GM19099 (cell line): ENCODE measurements around the gene ZNF219.
A peak's percentile ranks its signal among the peaks of the same experiment; 100 is the strongest.

Experiments
- POLR2A ChIP-seq: IDR thresholded peaks from 3 replicates; pipeline ENCODE4 v1.6.1; 2011; ENCODE audit warnings: low read depth; ENCODE audit not compliant: insufficient read length; ENCODE audit errors: extremely low read depth

The ZNF219 gene

GRCh38 chr14:21106176-21106497, 7.7 kb upstream of the ZNF219 start:
- no peak for TF ChIP-seq POLR2A

DNA sequence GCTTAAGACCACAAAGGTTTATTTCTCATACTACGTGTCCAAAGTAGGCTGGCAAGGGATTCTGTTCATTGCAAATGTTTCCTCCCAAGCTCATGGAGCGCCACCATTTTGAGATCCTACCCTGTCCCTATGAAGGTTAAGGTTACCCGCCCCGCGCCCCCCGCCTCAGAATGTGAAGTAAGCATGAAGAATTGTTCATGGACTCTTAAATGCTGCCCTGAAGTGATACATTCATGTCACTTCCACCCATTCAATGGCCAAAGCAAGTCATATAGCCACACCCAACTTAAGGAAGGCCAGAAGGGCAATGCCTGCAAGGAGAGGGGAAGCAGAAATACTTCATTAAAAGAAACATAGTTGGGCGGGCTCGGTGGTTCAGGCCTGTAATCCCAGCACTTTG, 6.6 kb upstream of the ZNF219 start:
- TF ChIP-seq POLR2A, result no peak

DNA sequence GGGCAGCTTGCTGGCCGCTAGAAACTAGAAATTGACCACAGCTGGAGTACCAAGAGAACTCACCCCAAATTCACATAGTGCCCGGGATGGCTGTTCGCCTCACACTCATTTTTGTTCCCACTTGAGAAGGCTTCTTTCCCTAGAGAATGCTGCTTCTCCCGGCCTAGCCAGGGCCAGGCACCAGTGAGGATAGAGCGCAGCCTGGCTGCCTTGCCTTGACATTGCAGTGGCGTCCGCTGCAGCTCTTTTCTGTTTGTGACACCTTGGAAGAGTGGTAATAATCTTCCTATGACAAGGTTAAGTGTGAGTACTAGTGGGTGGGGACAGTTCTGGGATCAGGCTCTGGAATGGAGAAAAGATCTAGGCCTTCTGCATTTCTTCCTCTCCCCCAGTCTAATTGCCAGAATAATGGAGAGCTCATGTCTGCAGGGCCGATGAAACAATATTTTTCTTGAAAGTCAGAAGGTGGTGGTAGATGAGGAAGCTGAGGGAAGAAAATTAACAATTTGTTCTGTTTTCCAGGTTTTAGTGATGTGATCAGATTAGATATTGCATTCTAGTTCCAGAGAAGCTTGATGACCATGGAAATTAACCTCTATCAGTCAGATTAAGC, 6.1 kb upstream of the ZNF219 start:
- no peak for TF ChIP-seq POLR2A

DNA sequence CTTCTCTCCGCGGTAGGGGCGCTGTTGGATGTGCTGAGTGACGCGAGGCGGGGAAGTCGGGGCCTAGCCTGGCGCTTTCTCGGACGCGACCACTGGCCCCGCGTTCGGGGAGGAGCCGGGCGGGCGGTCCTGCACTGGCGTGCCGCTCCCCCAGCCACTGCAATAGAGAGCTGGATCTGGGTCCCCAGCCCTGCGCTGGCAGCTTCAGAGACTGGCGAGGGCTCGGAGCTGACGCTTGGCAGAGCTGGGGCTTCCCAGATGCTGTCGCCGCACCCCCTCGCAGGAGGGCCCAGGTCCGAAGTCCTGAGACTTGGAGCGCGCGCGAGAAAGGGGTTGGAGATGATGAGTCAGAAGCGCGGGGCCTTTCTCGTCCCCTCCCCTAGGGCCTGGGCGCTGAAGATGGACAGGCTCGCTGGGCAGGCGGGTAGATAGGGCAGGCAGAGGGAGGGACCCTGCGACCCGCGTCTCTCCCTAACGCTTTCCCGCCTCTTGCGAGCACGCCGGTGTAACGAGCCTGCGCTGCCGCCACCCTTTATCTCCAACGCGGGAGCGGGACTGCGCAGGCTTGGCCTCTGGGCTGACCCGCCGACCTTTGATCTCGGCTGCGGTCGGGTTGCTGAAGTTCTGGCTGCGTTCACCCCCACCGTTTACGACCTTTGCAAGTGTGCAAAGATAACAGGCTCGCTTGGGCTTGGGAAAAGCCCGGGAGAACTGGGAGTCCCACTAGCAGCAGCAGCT, 5.4 kb upstream of the ZNF219 start:
- peak; percentile 93 for TF ChIP-seq POLR2A

DNA sequence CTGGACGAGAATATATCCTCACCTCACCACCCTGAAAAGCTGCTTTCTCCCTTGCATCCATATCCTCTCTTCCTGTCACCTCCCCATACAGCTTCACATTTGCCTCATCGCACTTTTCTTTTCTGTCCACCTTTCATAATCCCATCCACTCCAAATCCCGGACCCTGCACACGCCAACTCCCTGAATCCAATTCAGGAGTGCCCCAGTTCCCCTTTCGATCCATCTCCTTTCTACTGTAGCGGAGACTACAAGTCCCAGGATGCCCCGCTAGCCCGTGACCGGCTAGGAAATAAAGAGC, 4.9 kb upstream of the ZNF219 start:
- TF ChIP-seq POLR2A, result no peak

- TF ChIP-seq POLR2A, result no peak
These were observed 4.3 kb upstream of the ZNF219 start for GRCh38 chr14:21102521-21103410.

DNA sequence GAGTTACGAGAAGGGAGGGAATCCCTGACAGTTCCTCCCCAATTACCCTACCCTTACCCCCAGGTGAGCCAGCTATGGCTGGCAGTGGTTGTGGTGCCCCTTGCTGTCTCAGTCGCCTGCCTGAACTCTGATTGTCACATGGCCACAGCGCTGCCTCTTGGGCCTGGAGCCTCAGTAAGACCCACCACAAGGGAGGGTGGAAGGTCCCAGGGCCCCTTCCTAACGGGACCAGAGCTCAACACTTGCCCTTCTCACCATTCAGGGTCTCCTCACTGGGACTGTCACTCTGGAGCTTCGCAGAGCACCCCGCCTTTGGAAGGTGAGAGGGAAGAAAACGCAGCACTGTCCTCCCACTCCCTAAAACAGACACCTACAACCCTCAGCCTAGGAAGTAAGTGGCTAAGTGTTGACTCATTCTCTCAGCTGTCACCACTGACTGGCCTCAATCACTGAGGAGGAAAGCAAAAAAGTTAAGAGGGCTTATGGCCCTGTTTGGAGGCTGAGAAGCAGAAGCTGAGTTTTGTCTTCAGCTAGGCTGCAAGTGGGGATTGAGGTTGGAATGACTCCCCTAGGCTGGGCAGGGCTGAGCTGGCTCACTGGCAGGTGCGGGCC, 3.5 kb upstream of the ZNF219 start:
- TF ChIP-seq POLR2A, result no peak

DNA sequence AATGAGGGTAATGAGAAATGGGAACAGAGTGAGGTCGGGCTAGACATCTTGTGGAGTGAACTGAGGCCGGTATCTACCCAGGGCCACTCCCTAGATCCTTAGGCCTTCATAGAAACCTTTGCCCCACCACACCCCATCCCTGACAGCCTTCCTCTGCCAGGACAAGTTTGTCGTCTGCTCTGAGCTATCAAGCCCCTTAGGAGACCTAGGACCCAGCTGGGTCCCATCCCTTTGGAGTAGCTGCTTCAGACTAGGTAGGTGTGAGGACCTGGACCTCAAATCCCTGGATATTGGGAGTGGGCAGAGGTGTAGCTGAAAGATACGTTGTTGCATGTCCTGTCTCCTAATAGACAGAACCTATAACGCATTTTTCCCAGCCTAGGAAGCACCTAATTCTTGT, 2.5 kb upstream of the ZNF219 start, which contains the start of gene TMEM253:
TMEM253 (plus strand) TSS at position 136 of the 400 bp plus-strand sequence. CDS start 278 bp downstream, outside the sequence.
- TF ChIP-seq POLR2A, result no peak

DNA sequence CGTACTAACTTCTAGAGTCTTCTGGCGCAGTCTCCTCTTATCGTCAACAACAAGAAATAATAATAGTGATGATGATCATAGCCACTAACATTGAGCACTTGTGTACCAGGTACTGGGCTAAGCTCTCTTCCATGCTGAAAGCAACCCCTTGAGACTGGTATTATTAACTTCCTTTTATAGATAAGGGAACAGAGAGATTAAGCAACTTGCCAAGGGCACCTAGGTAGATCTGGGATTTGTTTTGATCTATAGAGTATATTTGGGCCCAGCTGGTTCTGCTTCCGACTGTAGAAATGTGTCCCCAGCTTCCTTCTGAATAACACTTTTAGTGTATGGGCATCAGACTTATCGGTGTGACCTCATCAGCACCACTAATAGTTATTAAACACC, 1.1 kb upstream of the ZNF219 start:
- no peak for TF ChIP-seq POLR2A

DNA sequence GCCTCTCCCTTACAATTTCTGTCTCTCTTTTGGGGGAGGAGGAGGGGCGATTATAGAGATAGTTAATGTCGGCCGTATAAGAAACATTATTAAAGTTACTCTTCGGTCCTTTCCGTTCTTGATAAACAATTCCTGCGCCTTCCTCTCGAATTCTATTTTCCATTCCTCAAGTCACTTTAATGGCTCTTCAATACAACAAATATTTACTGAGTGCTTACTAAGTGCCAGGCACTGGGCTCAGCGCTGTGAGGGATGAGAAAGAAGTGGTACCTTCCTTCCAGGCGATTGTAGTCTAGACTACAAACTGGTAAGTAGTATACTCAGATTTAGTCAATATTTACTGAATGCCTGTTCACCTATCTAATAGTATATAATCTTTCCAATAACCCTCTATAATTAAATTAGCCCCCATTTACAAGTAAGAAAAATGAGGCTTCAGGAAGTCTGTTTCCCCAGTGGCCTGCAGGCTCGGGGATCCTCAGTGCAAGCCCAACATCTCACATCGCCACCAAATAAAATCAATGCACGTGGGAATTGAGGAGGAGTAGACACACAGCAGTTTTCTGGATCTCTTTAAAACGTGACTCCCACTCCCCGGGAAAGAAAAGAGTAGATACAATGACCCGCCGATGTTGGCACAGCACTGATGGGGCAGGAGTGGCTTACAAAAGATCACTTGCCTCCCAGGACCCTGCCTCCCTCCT, 589 bp upstream of the ZNF219 start:
- no peak for TF ChIP-seq POLR2A

DNA sequence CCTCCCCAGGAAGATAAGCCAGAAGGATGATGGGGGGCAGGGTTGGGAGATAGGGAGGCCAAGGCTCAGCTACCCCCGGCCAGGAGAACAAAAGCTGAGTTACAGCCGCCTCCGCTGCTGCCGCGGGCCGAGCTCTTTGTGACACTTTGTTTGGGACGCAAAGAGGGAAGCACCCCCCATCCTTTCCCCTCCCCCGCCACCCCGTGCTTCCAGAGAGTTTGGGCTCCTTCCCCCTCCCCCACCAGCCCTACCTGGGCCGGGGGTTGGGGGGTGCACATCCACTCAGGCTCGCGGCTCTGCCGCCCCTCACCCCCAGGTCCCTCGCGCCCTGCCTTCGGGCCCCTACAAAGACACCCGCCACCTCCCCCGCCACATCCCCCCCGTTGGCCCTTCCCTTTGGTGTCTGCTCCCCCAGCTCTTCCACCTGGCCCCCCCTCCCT, 799 bp downstream of the ZNF219 start:
- no peak for TF ChIP-seq POLR2A

DNA sequence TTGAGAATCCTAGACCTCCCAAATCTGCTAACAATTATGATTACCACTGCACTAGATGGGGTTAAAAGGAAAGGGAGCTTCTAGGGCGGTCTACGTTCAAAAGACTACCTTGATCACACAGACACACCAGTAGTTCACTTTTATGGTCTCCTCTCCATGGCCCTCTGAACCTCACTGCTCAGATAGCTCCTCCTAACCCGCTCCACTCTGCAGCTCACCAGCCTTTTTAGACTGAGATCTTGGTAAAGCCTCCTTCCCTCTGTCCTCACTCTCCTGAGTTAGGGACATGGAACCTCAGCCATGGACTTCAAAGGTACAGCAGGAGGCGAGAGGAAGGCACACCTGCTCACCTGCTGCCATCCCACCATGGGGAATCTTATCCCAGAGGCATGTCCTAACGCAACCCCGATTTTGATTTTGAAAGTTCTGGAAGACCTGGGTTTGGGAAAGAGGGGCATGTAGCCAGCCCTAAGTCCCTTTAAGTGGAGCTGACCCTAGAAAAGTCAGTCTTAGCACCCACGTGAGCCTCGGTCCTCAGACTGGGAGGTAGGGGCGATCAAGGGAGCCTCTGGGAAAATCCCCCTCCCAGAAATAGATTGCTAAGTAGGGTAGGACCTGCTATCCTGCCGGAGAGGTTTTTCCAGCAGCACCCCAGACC, 1.3 kb downstream of the ZNF219 start:
- no peak for TF ChIP-seq POLR2A

DNA sequence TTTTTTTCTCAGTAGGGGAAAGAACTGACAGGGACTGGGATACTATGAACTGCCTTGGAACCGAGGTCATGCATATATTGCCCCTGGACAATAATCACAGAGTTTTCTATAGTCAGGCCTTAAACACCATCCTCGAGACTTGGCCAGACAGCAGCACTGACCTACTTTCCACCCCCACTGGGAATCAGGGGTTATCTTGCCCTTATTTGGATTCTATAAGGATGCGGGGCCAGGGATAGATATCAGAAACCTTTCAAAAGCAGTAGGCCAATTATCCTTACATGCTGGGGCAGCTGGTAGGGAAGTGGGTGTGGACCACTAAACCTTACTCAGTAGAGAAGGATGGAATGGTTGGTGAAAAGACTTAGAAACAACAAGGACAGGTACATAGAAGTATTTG, 2.0 kb downstream of the ZNF219 start:
- no peak for TF ChIP-seq POLR2A
